Measurements from ENCODE around the gene VWC2L.

- TF ChIP-seq MYC (IDR thresholded peaks at IDR 0.05; ENCODE audit: insufficient read depth, insufficient read length, insufficient replicate concordance, low read length, severe bottlenecking), result no peak
- TF ChIP-seq EZH2 (IDR thresholded peaks at IDR 0.05; ENCODE audit: borderline replicate concordance, control insufficient read depth, low read depth, low read length), result no peak
- TF ChIP-seq, protein P1, sequence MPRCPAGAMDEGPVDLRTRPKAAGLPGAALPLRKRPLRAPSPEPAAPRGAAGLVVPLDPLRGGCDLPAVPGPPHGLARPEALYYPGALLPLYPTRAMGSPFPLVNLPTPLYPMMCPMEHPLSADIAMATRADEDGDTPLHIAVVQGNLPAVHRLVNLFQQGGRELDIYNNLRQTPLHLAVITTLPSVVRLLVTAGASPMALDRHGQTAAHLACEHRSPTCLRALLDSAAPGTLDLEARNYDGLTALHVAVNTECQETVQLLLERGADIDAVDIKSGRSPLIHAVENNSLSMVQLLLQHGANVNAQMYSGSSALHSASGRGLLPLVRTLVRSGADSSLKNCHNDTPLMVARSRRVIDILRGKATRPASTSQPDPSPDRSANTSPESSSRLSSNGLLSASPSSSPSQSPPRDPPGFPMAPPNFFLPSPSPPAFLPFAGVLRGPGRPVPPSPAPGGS (IDR thresholded peaks at IDR 0.05; ENCODE audit: borderline replicate concordance, insufficient read depth, low read depth, low read length, poor library complexity, severe bottlenecking), result no peak
- TF ChIP-seq TAF1 (IDR thresholded peaks at IDR 0.05; ENCODE audit: borderline replicate concordance, low read depth, low read length), result no peak
- no peak for TF ChIP-seq ATF3 (IDR thresholded peaks at IDR 0.05; ENCODE audit: borderline replicate concordance, extremely low read depth, low read depth, low read length)
- TF ChIP-seq POLR2AphosphoS5 (IDR thresholded peaks at IDR 0.05; ENCODE audit: low read length), result no peak
- no peak for TF ChIP-seq RAD21 (IDR thresholded peaks at IDR 0.05; ENCODE audit: insufficient read depth, low read depth, low read length)
- TF ChIP-seq HCFC1 (IDR thresholded peaks at IDR 0.05; ENCODE audit: low read length), result no peak
- TF ChIP-seq CTCF (IDR thresholded peaks at IDR 0.05 in 2 of 3, conservative IDR thresholded peaks at IDR 0.05 in 1 of 3; ENCODE audit: control insufficient read depth in 2 of 3, extremely low read depth in 1 of 3, insufficient read depth in 1 of 3, low read depth in 3 of 3, low read length in 3 of 3), result no peak
These were observed 81.8 kb downstream of the VWC2L start for GRCh38 chr2:214492608-214493007.
